HG03135 (cell line): ENCODE measurements around the gene SELENBP1.
"Not testable (repeated sequence)": the region's sequence is repeated elsewhere in the genome, so short reads cannot be mapped to it uniquely, and the experiment has no call there.

Source experiments
- ATAC-seq: cut with Tn5 transposase; IDR thresholded peaks from one replicate; pipeline ENCODE4 v1.9.1; 2021; ENCODE audit warnings: mild to moderate bottlenecking, moderate library complexity; ENCODE audit not compliant: unreplicated experiment

Gene SELENBP1

GRCh38 chr1:151384584-151384983 is 12.1 kb upstream of the SELENBP1 start:
- ATAC-seq: no peak

GRCh38 chr1:151377150-151377884 is 4.8 kb upstream of the SELENBP1 start:
- ATAC-seq: no peak

- no peak for ATAC-seq
These were observed 691 bp upstream of the SELENBP1 start for GRCh38 chr1:151373196-151373595.

DNA sequence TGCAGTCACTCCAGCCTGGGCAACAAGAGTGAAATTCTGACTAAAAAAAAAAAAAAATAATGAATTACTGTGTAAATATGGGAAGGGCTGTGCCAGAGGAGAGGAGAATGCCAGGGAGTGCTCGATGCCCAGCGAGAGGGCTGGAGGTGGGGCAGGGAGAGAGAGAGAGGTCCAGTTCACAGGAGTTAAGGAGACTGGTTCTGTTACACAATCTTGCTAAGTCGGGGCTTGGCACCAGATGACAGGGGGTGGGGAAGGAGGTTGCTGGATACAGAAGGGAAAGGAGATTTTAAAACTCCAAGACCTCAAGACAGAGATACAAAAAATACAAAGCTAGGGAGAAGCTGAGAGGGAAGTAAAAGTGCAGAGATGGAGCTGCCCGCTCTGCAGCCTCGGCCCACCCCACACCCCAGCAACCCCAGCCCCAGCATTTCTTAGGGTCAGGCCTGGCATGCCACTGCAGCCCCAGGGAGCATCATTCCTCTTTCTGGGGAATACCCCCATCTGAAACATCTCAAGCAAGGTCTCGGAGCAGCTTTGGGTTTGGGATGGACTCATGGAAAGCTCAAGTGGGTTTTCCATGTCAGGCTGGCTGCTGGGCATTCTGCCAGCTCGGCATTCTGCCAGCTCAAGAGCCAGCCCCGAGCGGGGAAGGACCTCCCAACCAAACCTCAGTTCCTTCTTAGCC is 991 bp downstream of the SELENBP1 start:
- no peak for ATAC-seq

GRCh38 chr1:151370211-151370911 is 2.1 kb downstream of the SELENBP1 start:
- ATAC-seq: no peak

DNA sequence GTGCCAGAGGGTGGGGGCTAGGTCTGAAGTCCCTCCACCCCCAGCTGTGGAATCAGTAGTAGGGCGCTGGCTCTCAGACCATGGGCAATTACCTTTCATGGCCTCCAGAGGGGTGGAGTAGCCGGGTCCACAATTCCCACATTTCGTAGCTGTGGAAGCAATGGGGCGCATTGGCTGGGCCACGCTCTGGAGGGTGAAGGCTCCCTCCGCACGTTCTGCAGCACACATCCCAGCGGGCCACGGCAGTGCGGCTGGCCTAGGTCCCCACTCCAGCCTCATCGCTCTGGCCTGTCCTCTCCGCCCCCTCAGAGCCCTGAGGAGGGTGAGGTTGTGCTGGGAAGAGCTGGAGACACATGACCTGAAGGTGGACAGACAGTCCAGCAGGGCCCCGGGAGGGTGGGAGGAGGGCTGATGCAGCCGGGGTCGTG is 2.9 kb downstream of the SELENBP1 start:
- ATAC-seq: no peak

DNA sequence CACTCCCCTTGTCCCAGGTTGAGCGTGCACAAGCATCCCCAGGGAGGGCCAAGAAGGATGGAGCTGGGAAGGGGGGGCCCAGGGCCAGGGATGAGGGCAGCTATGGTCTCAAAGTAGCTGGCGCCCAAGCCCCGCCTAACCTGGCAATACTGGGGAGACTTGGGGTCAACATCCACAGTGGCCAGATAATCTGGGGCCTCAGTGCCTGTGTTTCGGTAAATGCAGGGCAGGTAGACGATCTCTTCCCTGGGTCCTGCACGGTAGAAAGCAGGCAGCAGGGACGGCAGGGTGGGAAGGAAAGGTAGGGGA is 3.2 kb downstream of the SELENBP1 start:
- ATAC-seq: no peak

DNA sequence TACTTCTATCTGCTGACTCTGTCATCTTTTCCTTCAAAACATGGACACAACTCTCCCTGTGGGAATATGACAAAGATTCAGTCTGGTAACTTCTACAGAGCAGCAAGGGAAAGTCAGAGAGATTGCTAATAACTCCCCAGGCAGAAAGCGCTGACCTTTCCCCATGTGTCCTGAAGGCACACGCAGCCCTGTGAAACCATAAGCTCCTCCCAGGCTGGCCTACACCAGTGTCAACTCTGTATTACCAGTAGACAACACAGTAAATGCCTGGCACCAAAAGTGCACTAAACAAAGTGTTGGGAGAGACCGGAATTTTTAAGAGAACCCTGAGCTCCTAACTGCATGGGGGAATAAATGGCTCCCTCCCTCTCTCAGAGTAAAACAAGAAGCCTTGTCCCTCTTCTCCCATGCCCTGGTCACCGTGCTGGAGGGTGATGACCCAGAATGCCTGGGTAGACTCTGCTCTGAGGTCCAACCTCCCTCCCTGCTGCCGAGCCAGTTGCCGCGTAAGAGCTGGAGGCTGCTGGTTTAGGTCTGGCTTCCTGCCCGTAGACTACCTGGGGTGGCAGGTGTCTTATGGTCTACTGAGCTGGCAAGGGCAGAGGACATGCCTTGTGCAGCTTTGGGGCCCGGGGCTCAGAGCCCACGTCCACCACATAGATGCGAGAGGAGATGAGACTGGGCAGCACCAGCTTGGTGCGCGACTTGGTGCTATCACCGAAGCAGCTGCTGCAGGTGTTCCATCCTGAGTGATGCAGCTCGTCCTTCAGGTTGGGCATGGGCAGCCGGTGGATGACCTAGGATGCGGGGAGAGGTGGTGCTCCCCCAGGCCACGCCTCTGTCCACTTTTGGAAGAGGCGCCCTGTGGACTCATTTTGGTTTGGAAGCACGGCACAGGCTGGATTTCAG is 3.9 kb downstream of the SELENBP1 start:
- ATAC-seq: no peak

- no peak for ATAC-seq
These were observed 4.7 kb downstream of the SELENBP1 start for GRCh38 chr1:151367658-151368392.

- ATAC-seq: no peak
These were observed 7.5 kb downstream of the SELENBP1 start for GRCh38 chr1:151364996-151365395.

DNA sequence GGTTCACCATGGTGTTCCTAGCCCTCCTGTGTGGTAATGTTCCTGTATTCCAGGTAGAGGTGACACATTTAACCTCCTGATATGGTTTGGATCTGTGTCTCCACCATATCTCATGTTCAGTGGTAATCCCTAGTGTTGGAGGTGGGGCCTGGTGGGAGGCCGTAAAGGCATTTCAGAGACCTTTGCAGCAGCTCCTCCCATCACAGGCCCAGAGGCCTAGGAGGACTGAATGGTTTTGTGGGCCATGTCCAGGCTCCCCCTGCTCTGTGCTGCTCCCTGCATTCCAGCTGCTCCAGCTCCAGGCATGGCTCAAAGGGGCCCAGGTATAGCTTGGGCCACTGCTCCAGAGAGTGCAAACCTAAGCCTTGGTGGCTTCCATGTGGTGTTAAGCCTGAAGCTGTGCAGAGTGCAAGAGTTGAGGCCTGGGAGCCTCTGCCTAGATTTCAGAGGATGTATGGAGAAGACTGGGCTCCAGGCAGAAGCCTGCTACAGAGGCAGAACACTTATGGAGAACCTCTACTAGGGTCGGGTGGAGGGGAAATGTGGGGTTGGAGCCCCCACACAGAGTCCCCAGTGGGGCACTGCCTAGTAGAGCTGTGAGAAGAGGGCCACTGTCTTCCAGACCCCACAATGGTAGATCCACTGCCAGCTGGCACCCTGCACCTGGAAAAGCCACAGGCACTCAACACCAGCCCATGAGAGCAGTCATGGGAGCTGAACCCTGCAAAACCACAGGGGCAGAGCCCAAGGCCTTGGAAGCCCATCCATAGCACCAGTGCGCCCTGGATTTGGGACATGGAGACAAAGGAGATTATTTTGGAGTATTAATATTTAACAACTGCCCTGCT is 10.0 kb downstream of the SELENBP1 start:
- no peak for ATAC-seq

DNA sequence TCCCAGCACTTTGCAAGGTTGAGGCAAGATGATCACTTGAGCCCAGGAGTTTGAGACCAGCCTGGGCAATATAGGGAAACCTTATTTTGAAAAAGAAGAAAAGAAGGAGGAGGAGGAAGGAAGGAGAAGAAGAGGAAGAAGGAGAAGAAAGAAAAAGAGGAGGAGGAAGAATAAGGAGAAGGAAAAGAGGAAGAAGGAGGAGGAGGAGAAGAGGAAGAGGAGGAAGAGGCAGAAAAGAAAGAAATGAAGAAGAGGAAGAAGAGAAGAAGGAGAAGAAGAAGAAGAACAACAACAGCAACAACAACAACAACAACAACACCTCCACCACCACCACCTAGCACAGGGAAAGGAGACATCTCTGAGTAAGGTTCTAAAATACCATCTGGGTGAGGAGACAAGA is 10.6 kb downstream of the SELENBP1 start:
- no peak for ATAC-seq

DNA sequence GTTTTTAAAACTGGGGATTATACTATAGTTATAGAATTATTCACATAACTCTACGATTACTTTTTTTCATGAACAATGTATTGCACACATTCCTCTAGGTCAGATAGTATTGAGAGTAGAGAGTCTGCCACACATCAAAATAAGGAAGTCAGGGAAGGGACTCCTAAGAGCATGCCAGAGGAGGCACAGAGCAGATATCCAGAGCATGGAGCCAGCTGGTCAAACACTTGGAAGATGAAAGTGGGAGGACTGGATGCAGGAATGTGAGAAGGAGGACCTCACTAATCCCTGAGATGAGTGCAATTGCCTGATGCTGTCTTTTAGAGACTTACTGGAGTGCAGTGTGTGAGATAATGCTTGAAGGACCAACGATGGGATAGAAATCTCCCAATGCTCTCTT is 15.8 kb downstream of the SELENBP1 start:
- no peak for ATAC-seq

GRCh38 chr1:151352021-151352718 is 20.3 kb downstream of the SELENBP1 start:
- ATAC-seq: no peak

GRCh38 chr1:151350323-151350722 is 22.2 kb downstream of the SELENBP1 start:
- ATAC-seq: not testable (repeated sequence)

- peak; percentile 15 for ATAC-seq
These were observed 24.8 kb downstream of the SELENBP1 start for GRCh38 chr1:151347523-151348246.

DNA sequence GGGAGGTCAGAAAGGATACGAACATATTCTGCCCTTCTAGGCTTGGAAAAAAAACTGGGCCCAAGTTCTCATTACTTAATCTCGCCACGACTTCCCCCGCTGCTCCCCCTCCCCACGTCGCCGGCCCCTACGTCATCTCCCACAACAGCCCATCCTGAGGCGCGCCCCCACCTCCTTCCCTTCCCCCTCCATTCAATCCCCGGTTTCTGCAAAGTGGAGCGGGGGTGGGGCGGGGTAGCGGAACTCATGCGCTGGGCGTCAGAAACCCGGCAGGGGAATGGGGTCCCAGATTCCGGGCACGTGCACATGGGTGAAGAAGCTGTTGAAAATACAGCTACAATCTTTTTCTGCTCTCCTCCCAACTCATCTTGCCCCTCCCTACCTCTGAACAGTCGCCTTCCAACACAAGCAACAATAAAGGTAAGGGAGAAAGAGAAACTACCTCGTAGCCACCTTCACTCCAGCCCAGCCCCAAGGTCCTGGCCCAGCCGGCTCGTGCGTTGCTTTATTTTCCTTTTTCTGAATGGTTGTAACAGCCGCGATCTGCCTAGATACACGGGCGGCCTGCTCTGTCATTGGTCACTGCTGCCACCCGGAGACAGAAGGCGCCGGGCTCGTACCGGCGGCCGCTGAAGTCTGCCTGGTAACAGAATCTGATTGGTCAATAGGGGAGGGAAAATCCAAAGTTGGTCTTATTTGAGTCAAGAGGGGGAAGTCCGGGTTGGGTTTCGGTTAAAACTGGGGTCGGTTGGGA is 25.6 kb downstream of the SELENBP1 start, which contains the start of gene RFX5:
TSS of gene RFX5 (minus strand) at position 484 of the 754 bp plus-strand sequence. CDS start 932 bp downstream, outside the sequence.
- ATAC-seq: peak; percentile 92
